Activated T-helper 9 cell treated with anti-CD3 and anti-CD28 coated beads, Interleukin-2, amount 50 U/mL, for 16 hours (primary cell): ENCODE measurements around the gene PRKAG2.

Experiments
- DNase-seq: peaks from one replicate; pipeline ENCODE4 v3.0.0-alpha.2; 2020; ENCODE audit warnings: low read depth

The PRKAG2 gene

GRCh38 chr7:151675196-151675920 is 201.6 kb downstream of the PRKAG2 start:
- DNase-seq: no peak

- no peak for DNase-seq
These were observed 202.6 kb downstream of the PRKAG2 start for GRCh38 chr7:151674161-151674920.

GRCh38 chr7:151673216-151673615 is 203.7 kb downstream of the PRKAG2 start:
- DNase-seq: no peak

- DNase-seq: no peak
These were observed 204.2 kb downstream of the PRKAG2 start for GRCh38 chr7:151672716-151673115.

- no peak for DNase-seq
These were observed 205.4 kb downstream of the PRKAG2 start for GRCh38 chr7:151671514-151671913.

GRCh38 chr7:151669762-151670161 is 207.2 kb downstream of the PRKAG2 start:
- DNase-seq: no peak

GRCh38 chr7:151666886-151667285 is 210.0 kb downstream of the PRKAG2 start:
- DNase-seq: no peak

GRCh38 chr7:151665368-151665767 is 211.5 kb downstream of the PRKAG2 start:
- no peak for DNase-seq

- DNase-seq: no peak
These were observed 212.6 kb downstream of the PRKAG2 start for GRCh38 chr7:151664268-151664667.

- no peak for DNase-seq
These were observed 213.4 kb downstream of the PRKAG2 start for GRCh38 chr7:151663382-151664100.

GRCh38 chr7:151662251-151662826 is 214.6 kb downstream of the PRKAG2 start:
- no peak for DNase-seq

GRCh38 chr7:151661587-151661986 is 215.3 kb downstream of the PRKAG2 start:
- DNase-seq: no peak

GRCh38 chr7:151660141-151660540 is 216.8 kb downstream of the PRKAG2 start:
- no peak for DNase-seq

GRCh38 chr7:151659219-151659618 is 217.7 kb downstream of the PRKAG2 start:
- DNase-seq: no peak

GRCh38 chr7:151658778-151659177 is 218.1 kb downstream of the PRKAG2 start:
- no peak for DNase-seq

GRCh38 chr7:151657173-151657572 is 219.7 kb downstream of the PRKAG2 start:
- DNase-seq: no peak

- no peak for DNase-seq
These were observed 221.4 kb downstream of the PRKAG2 start for GRCh38 chr7:151655555-151655954.

- DNase-seq: no peak
These were observed 224.8 kb downstream of the PRKAG2 start for GRCh38 chr7:151652111-151652510.

- DNase-seq: no peak
These were observed 226.8 kb downstream of the PRKAG2 start for GRCh38 chr7:151650161-151650560.

- DNase-seq: no peak
These were observed 228.5 kb downstream of the PRKAG2 start for GRCh38 chr7:151648429-151648828.

GRCh38 chr7:151647874-151648273 is 229.0 kb downstream of the PRKAG2 start:
- DNase-seq: no peak

GRCh38 chr7:151647006-151647405 is 229.9 kb downstream of the PRKAG2 start:
- no peak for DNase-seq

- no peak for DNase-seq
These were observed 231.6 kb downstream of the PRKAG2 start for GRCh38 chr7:151645311-151645710.
